HG03280 (cell line): ENCODE results near the gene SULF2.

Source experiments
- ATAC-seq: cut with Tn5 transposase; IDR thresholded peaks from one replicate; pipeline ENCODE4 v1.9.1; 2021; ENCODE audit warnings: mild to moderate bottlenecking, moderate library complexity; ENCODE audit not compliant: unreplicated experiment

Gene SULF2

GRCh38 chr20:47688385-47689381 is 96.6 kb downstream of the SULF2 start:
- ATAC-seq = no peak

GRCh38 chr20:47687095-47687987 is 97.9 kb downstream of the SULF2 start:
- ATAC-seq = no peak

- no peak for ATAC-seq
Observed at GRCh38 chr20:47686545-47686944, 98.7 kb downstream of the SULF2 start.

GRCh38 chr20:47684306-47685080 is 100.8 kb downstream of the SULF2 start:
- no peak for ATAC-seq

- no peak for ATAC-seq
Observed at GRCh38 chr20:47682916-47683315, 102.4 kb downstream of the SULF2 start.

- no peak for ATAC-seq
Observed at GRCh38 chr20:47682028-47682783, 103.1 kb downstream of the SULF2 start.

- ATAC-seq = no peak
Observed at GRCh38 chr20:47680804-47681529, 104.3 kb downstream of the SULF2 start.

GRCh38 chr20:47679462-47679861 is 105.8 kb downstream of the SULF2 start:
- no peak for ATAC-seq

- ATAC-seq = no peak
Observed at GRCh38 chr20:47678536-47678935, 106.7 kb downstream of the SULF2 start.

- ATAC-seq = no peak
Observed at GRCh38 chr20:47677635-47678453, 107.4 kb downstream of the SULF2 start.

GRCh38 chr20:47676912-47677634 is 108.2 kb downstream of the SULF2 start:
- ATAC-seq = no peak

- ATAC-seq = no peak
Observed at GRCh38 chr20:47676219-47676721, 109.0 kb downstream of the SULF2 start.

- no peak for ATAC-seq
Observed at GRCh38 chr20:47675190-47676142, 109.8 kb downstream of the SULF2 start.

- no peak for ATAC-seq
Observed at GRCh38 chr20:47674686-47675085, 110.6 kb downstream of the SULF2 start.

GRCh38 chr20:47674145-47674544 is 111.1 kb downstream of the SULF2 start:
- ATAC-seq = no peak

- ATAC-seq = no peak
Observed at GRCh38 chr20:47673671-47673955, 111.7 kb downstream of the SULF2 start.
